Trophoblast cell (in vitro differentiated cells and primary cell): Measurements from ENCODE around the gene PLS3.

ENCODE experiments used
- DNase-seq, 2 donors: peaks; one replicate each; pipeline ENCODE4 v3.0.0-alpha.2; 2016
- H2AFZ ChIP-seq: 2 replicates; pipeline ENCODE4 v1.6.1; 2013; ENCODE audit warnings: low read length, moderate library complexity, mild to moderate bottlenecking; ENCODE audit not compliant: insufficient read depth, poor library complexity
- H2AK5ac ChIP-seq: 2 replicates; pipeline ENCODE4 v1.6.1; 2013; ENCODE audit warnings: mild to moderate bottlenecking, low read length
- H2BK120ac ChIP-seq: 2 replicates; pipeline ENCODE4 v1.6.1; 2013; ENCODE audit warnings: low read length, mild to moderate bottlenecking, moderate library complexity; ENCODE audit not compliant: insufficient read depth, poor library complexity
- H2BK12ac ChIP-seq: 2 replicates; pipeline ENCODE4 v1.6.1; 2013; ENCODE audit warnings: mild to moderate bottlenecking, low read length, moderate library complexity
- H2BK5ac ChIP-seq: 2 replicates; pipeline ENCODE4 v1.6.1; 2013; ENCODE audit warnings: low read length, low read depth, moderate library complexity, mild to moderate bottlenecking; ENCODE audit not compliant: poor library complexity
- H3K14ac ChIP-seq: 2 replicates; pipeline ENCODE4 v1.6.1; 2013; ENCODE audit warnings: mild to moderate bottlenecking, low read length
- H3K18ac ChIP-seq: 2 replicates; pipeline ENCODE4 v1.6.1; 2013; ENCODE audit warnings: mild to moderate bottlenecking, low read length
- H3K23ac ChIP-seq: 2 replicates; pipeline ENCODE4 v1.6.1; 2013; ENCODE audit warnings: low read length
- H3K27ac ChIP-seq: 2 replicates; pipeline ENCODE4 v1.5.1; 2013; ENCODE audit warnings: low read depth, mild to moderate bottlenecking, inconsistent platforms, low read length, moderate library complexity
- H3K27me3 ChIP-seq: 2 replicates; pipeline ENCODE4 v1.6.1; 2013; ENCODE audit warnings: inconsistent platforms, mild to moderate bottlenecking, low read length, moderate library complexity; ENCODE audit not compliant: insufficient read depth
- H3K36me3 ChIP-seq, 2 experiments: 1 replicate in 1 of 2; 2 replicates in 1 of 2; pipeline ENCODE4 v1.6.1; 2013; ENCODE audit warnings: low read length in 2 of 2, mild to moderate bottlenecking in 2 of 2, moderate library complexity in 1 of 2; ENCODE audit not compliant: insufficient read depth in 2 of 2, control insufficient read depth in 1 of 2
- H3K4ac ChIP-seq: 2 replicates; pipeline ENCODE4 v1.6.1; 2013; ENCODE audit warnings: low read depth, mild to moderate bottlenecking, low read length, moderate library complexity
- H3K4me1 ChIP-seq, 2 experiments: 1 replicate in 1 of 2; 2 replicates in 1 of 2; pipeline ENCODE4 v1.6.1; 2013; ENCODE audit warnings: low read length in 2 of 2, mild to moderate bottlenecking in 2 of 2, moderate library complexity in 1 of 2; ENCODE audit not compliant: insufficient read depth in 2 of 2, control insufficient read depth in 1 of 2
- H3K4me2 ChIP-seq: 2 replicates; pipeline ENCODE4 v1.6.1; 2013; ENCODE audit warnings: inconsistent platforms, mild to moderate bottlenecking, low read length, moderate library complexity
- H3K4me3 ChIP-seq: 2 replicates; pipeline ENCODE4 v1.5.1; 2013; ENCODE audit warnings: mild to moderate bottlenecking, low read depth, low read length, inconsistent platforms
- H3K79me1 ChIP-seq: one replicate; pipeline ENCODE4 v1.6.1; 2013; ENCODE audit warnings: low read length
- H3K79me2 ChIP-seq: 2 replicates; pipeline ENCODE4 v1.6.1; 2013; ENCODE audit warnings: low read length, mild to moderate bottlenecking; ENCODE audit not compliant: control insufficient read depth, insufficient read depth, poor library complexity
- H3K9ac ChIP-seq: 2 replicates; pipeline ENCODE4 v1.6.1; 2013; ENCODE audit warnings: mild to moderate bottlenecking, low read length
- H3K9me3 ChIP-seq: 2 replicates; pipeline ENCODE4 v1.6.1; 2013; ENCODE audit warnings: low read depth, mild to moderate bottlenecking, control low read depth, inconsistent platforms, low read length; ENCODE audit not compliant: insufficient read depth
- H4K12ac ChIP-seq: 2 replicates; pipeline ENCODE4 v1.6.1; 2013; ENCODE audit warnings: low read depth, mild to moderate bottlenecking, low read length, moderate library complexity
- H4K8ac ChIP-seq: 2 replicates; pipeline ENCODE4 v1.6.1; 2013; ENCODE audit warnings: low read depth, mild to moderate bottlenecking, low read length, moderate library complexity
- H4K91ac ChIP-seq: one replicate; pipeline ENCODE4 v1.6.1; 2013; ENCODE audit warnings: low read depth, mild to moderate bottlenecking, low read length, moderate library complexity
- WGBS: extraction: QIAGEN DNeasy Blood & Tissue Kit; methylation state at CpG from one replicate; pipeline ENCODE4 v1.1.7; 2013; ENCODE audit warnings: missing lambda C conversion rate; ENCODE audit not compliant: insufficient read length, insufficient coverage; ENCODE audit errors: extremely low coverage; 5-methylcytosine and 5-hydroxymethylcytosine counted together

The PLS3 gene

GRCh38 chrX:115603534-115604074 lies 42.6 kb downstream of the PLS3 start:
- no peak overlapping the region for H3K14ac ChIP-seq
- no peaks in the 10 kb centered on the region for H3K4me1 ChIP-seq
- no peak overlapping the region for H4K91ac ChIP-seq
- no peak overlapping the region for H3K23ac ChIP-seq
- DNase-seq: no peak
- no peak overlapping the region for H2BK120ac ChIP-seq
- H3K27ac ChIP-seq: no peak overlapping the region
- no peak overlapping the region for H3K18ac ChIP-seq
- no peak overlapping the region for H2BK5ac ChIP-seq
- no peak overlapping the region for H4K12ac ChIP-seq
- H2AFZ ChIP-seq: no peak overlapping the region
- H4K8ac ChIP-seq: no peak overlapping the region
- H3K36me3 ChIP-seq: no peaks in the 10 kb centered on the region
- no peak overlapping the region for H3K9ac ChIP-seq
- no peak overlapping the region for H3K4me3 ChIP-seq
- no peak overlapping the region for H3K4me2 ChIP-seq
- no peaks in the 10 kb centered on the region for H3K27me3 ChIP-seq
- H3K79me2 ChIP-seq: no peaks in the 10 kb centered on the region
- H3K9me3 ChIP-seq: no peaks in the 10 kb centered on the region
- no peak overlapping the region for H3K4ac ChIP-seq
- no CpG with 5 or more reads among the region's 2 CpGs for WGBS
- no peaks in the 10 kb centered on the region for H3K79me1 ChIP-seq
- no peak overlapping the region for H2AK5ac ChIP-seq
- H2BK12ac ChIP-seq: no peak overlapping the region

DNA sequence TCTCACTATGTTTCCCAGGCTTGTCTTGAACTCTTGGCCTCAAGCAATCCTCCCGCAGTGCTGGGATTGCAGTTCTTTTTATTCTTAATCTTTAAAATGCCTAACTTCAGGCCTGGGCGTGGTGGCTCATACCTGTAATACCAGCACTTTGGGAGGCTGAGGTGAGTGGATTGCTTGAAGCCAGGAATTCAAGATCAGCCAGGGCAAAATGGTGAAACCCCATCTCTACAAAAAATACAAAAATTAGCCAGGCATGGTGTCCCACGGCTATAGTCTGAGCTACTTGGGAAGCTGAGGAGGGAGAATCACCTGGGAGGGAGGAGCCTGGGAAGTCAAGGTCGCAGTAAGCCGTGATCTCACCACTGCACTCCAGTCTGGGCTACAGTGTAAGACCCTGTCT lies 45.9 kb downstream of the PLS3 start:
- Histone ChIP-seq H2BK5ac (no peak overlapping the region), H3K4ac (no peak overlapping the region), H3K9ac (no peak overlapping the region), H3K4me1 (no peaks in the 10 kb centered on the region), H3K79me2 (no peaks in the 10 kb centered on the region), H3K27me3 (no peaks in the 10 kb centered on the region), H4K12ac (no peak overlapping the region), H3K4me2 (no peak overlapping the region), H3K14ac (no peak overlapping the region), H4K91ac (no peak overlapping the region), H2AK5ac (no peak overlapping the region), H3K23ac (no peak overlapping the region), H3K9me3 (no peaks in the 10 kb centered on the region), H3K79me1 (no peaks in the 10 kb centered on the region), H2BK120ac (no peak overlapping the region), H2AFZ (no peak overlapping the region), H3K18ac (no peak overlapping the region), H3K36me3 (no peaks in the 10 kb centered on the region), H3K4me3 (no peak overlapping the region), H4K8ac (no peak overlapping the region), H2BK12ac (no peak overlapping the region), H3K27ac (no peak overlapping the region)
- peak; percentile 73 to 82 for DNase-seq
- WGBS: no CpG with 5 or more reads among the region's 5 CpGs

GRCh38 chrX:115609621-115610020 lies 48.6 kb downstream of the PLS3 start:
- Histone ChIP-seq H3K36me3 (no peaks in the 10 kb centered on the region), H2BK12ac (no peak overlapping the region)
- WGBS: no CpG with 5 or more reads among the region's 1 CpG

GRCh38 chrX:115616943-115617563 lies 56.1 kb downstream of the PLS3 start:
- Histone ChIP-seq H3K9ac (no peak overlapping the region), H2AK5ac (no peak overlapping the region), H2BK5ac (no peak overlapping the region), H3K4me1 (peaks cover 3 to 7% of the 10 kb centered on the region in 2 experiments), H3K4me2 (no peak overlapping the region), H3K4me3 (no peak overlapping the region), H2AFZ (no peak overlapping the region), H4K91ac (no peak overlapping the region), H2BK120ac (no peak overlapping the region), H3K79me2 (no peaks in the 10 kb centered on the region), H3K9me3 (no peaks in the 10 kb centered on the region), H3K4ac (no peak overlapping the region), H2BK12ac (no peak overlapping the region), H3K27me3 (no peaks in the 10 kb centered on the region), H3K14ac (no peak overlapping the region), H4K12ac (no peak overlapping the region), H3K36me3 (peaks cover 0 to 1% of the 10 kb centered on the region in 2 experiments), H3K18ac (no peak overlapping the region), H3K79me1 (peaks cover 2% of the 10 kb centered on the region), H3K27ac (no peak overlapping the region), H4K8ac (no peak overlapping the region), H3K23ac (no peak overlapping the region)
- no CpG with 5 or more reads among the region's 5 CpGs for WGBS
- no peak for DNase-seq

More at GRCh38 chrX:115609621-115610020, 48.6 kb downstream of the PLS3 start:
- no peak overlapping the region for H3K9ac ChIP-seq
- H2AK5ac ChIP-seq: no peak overlapping the region
- H4K8ac ChIP-seq: no peak overlapping the region
- no peak overlapping the region for H4K91ac ChIP-seq
- H2BK5ac ChIP-seq: no peak overlapping the region
- H3K4ac ChIP-seq: no peak overlapping the region
- no peaks in the 10 kb centered on the region for H3K79me1 ChIP-seq
- DNase-seq: no peak
- no peak overlapping the region for H3K18ac ChIP-seq
- H3K14ac ChIP-seq: no peak overlapping the region
- no peak overlapping the region for H4K12ac ChIP-seq
- no peak overlapping the region for H3K23ac ChIP-seq
- H2BK120ac ChIP-seq: no peak overlapping the region
- no peaks in the 10 kb centered on the region for H3K27me3 ChIP-seq
- H2AFZ ChIP-seq: no peak overlapping the region
- H3K9me3 ChIP-seq: no peaks in the 10 kb centered on the region
- H3K4me1 ChIP-seq: no peaks in the 10 kb centered on the region
- H3K4me3 ChIP-seq: no peak overlapping the region
- H3K27ac ChIP-seq: no peak overlapping the region
- H3K4me2 ChIP-seq: no peak overlapping the region
- no peaks in the 10 kb centered on the region for H3K79me2 ChIP-seq
